GM21576 (cell line): ENCODE results near the gene ANKDD1B.
A peak's percentile ranks its signal among the peaks of the same experiment; 100 is the strongest.
"Not testable (repeated sequence)": the region's sequence is repeated elsewhere in the genome, so short reads cannot be mapped to it uniquely, and the experiment has no call there.

Experiments used
- ATAC-seq: cut with Tn5 transposase; IDR thresholded peaks from one replicate; pipeline ENCODE4 v1.9.1; 2021; ENCODE audit warnings: mild to moderate bottlenecking, moderate library complexity; ENCODE audit not compliant: unreplicated experiment

Gene ANKDD1B

DNA sequence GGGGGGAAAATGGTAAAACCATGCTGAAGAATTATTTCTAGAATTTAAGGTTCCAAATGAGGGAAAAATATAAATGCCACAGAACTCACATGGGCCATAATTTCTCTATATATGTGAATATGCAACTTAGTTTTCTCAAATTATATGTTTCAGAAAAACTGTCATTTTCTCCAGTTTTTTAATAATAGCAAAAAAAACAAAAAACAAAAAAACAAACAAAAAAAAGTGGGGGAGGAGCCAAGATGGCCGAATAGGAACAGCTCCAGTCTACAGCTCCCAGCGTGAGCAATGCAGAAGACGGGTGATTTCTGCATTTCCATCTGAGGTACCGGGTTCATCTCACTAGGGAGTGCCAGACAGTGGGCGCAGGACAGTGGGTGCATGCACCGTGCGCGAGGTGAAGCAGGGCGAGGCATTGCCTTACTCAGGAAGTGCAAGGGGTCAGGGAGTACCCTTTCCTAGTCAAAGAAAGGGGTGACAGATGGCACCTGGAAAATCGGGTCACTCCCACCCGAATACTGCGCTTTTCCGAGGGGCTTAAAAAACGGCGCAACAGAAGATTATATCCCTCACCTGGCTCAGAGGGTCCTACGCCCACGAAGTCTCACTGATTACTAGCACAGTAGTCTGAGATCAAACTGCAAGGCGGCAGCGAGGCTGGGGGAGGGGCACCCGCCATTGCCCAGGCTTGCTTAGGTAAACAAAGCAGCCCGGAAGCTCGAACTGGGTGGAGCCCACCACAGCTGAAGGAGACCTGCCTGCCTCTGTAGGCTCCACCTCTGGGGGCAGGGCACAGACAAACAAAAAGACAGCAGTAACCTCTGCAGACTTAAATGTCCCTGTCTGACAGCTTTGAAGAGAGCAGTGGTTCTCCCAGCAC lies 84.5 kb downstream of the ANKDD1B start:
- not testable (repeated sequence) for ATAC-seq

DNA sequence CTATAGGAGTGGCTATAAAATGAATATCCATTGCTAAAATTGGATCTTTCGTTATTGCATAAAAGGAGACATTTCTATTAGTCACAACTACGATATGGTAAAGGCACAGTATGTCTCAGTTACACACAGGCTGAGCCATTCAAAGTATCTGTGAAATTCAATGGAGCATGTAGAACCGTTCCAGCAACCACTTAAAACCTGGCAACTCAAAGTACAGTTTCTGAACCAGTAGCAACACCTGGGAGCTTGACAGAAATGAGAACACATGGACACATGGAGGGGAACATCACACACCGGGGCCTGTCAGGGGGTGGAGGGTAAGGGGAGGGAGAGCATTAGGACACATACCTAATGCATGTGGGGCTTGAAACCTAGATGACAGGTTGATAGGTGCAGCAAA lies 90.6 kb downstream of the ANKDD1B start:
- no peak for ATAC-seq

DNA sequence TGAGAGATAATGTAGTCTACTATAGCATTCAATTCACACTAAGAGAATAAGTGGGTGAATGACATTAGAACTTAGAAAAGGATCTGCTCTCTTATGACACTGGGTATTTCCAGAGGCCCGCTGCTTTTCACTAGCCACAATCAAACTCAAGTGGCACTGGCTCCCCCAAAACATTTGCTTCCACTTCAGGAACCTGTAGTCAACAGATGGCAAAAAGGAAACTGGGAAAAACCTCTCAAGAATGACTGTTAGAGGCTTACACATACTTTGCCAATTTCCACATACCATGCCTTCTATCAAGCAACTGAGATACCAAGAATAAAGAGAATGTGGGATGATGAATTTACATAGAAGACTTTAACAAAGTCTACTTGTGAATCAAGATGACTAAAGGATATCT lies 94.8 kb downstream of the ANKDD1B start:
- no peak for ATAC-seq

DNA sequence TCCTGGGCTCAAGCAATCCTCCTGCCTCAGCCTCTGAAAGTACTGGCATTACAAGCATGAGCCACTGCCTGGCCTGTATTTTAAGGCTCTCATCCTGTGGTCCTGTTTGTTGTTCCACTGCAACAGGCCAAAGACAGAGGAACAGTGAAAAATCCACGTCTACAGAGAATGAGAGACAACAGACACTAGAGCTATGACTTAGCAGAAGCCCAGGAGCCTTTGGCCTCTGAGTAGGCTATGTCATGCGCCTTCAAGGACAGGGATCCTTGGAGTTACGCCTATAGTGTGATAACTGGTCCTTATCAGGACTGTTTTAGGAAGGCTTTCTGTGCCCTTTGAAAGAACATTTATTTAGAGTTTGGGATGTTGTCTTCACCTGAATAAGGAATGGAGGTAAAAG lies 95.5 kb downstream of the ANKDD1B start:
- ATAC-seq, result no peak

DNA sequence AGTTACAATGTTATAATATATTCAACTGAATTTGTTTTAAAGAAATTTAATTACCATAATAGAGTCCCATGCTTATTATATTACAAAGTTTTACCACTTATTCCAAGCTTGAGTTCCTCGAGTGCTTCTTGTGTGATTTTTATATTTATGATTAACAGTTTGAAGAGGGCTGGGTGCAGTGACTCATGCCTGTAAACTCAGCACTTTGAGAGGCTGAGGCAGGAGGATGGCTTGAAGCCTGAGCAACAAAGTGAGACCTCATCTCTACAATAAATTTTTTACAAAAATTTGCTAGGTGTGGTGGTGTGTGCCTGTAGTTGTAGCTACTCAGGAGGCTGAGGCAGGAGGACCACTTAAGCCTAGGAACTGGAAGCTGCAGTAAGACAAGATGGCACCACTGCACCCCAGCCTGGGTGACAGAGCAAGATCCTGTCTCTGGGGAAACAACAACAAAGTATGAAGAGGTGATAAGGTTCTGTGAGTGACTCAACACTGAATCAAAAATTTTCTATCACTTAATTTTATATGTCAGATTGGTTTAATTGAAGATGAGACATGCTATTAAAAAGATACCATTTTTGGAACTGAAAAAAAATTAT lies 96.8 kb downstream of the ANKDD1B start:
- no peak for ATAC-seq

DNA sequence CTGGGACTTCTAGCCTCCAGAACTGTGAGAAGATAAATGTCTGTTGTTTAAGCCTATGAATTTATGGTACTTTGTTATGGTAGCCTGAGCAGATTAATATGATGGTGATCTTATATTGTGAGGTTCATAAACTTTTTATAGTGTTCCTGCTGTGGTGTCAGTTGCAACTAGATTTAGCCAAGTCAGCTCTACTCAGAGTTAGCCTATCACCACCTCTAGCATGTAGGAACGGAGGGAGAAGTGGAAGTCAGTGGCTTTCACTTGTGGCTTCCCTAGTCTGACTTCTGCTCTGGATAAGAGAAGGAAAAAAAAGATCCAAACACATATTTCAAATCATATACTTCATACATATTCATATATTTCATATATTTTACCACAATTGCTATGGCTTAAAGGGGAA lies 99.4 kb downstream of the ANKDD1B start:
- ATAC-seq, result no peak

DNA sequence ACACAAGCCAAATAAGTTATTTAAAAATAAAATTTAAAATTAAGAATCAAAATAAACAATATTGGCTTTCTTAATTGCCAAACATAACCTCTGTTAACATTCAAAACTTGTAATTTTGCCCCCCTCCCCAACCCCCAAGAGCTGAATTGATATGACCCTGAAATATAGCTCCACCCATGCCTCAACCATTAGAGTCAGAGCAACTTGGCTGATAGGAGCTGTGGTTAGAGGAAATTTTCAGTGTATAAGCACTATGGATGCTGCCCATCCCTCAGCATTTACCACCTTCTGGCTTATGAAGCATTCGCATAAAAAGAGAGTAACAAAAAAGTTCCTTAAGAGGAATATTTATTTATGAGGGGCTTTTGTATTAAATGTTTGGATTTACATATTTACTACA lies 99.9 kb downstream of the ANKDD1B start:
- no peak for ATAC-seq

DNA sequence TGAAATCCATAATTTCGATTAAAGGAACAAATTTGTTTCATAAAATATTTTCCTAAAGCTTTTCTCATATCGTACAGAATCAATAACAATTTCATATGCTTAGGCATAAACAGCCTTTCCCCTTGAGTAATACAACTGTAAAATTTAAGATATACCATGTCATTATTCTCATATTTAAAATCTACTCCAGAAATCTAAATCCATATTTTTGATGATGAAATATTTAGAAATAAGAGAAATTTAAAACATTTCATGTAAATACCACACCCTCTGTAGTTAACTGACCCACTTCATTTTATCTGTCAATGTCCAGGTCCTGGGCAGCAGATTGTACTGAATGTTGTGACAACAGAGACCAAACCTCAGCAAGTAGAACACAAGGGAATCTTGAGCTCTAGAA lies 100.8 kb downstream of the ANKDD1B start:
- ATAC-seq, result no peak

DNA sequence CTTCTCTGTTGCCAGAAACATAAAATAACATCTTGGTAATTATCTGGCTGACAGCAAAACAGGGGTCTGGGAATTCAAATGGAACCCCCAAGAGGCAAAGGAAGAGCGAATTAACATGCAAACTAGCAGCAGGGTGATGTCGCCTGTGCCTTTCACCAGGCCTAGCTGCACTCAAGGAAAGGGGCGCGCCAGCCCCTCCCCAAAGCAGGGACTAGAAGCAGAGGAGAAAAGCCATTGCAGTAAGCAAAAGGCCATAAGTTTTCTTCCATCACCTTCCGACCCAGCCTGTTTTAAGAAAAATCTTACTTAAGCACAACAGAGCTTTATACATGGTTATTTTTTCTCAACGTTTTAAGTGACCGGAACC lies 105.4 kb downstream of the ANKDD1B start:
- ATAC-seq, result no peak

DNA sequence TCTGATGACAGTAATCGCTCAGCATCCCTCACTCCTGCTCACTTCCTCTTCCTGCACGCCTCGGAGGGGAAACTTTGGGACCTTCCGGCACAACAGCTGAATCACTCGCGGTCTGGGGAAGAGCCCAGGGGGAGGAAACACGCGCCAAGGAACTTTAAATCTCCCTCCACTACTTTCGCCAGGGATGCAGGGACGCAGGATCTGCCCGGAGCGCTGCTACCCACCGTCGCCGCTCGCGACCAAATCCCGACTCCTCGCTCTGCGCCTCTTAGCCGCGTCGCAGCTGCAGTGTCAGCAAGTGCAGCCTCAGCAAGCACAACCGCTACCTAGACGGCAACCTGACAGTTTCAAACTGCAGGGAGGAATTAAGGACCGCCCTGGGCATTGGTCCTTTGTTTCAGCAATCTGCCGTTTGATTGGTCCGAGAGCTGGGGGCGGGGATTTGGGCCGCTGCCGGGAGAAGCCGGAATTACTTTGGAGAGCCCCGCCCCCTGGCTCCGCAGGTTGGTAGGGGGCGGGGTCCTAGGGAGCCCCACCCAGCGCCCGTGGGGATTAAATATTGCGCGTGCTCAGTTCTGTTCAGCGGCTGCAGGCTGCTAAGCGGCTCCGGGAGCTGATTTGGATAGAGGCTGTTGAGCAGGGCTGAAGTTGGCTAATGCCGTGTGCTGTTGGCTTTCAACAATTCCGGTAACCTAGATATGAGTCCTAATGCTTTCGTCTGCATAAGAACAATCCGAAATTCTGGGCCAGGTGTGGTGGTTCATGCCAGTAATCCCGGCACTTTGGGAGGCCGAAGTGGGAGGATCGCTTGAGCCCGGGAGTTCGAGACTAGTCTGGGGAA lies 106.0 kb downstream of the ANKDD1B start, which contains the start of gene POC5:
Gene POC5, minus strand, starts transcription at position 356 of the 841 bp plus-strand sequence. CDS start 4,500 bp downstream, outside the sequence.
- ATAC-seq, result peak; percentile 93

DNA sequence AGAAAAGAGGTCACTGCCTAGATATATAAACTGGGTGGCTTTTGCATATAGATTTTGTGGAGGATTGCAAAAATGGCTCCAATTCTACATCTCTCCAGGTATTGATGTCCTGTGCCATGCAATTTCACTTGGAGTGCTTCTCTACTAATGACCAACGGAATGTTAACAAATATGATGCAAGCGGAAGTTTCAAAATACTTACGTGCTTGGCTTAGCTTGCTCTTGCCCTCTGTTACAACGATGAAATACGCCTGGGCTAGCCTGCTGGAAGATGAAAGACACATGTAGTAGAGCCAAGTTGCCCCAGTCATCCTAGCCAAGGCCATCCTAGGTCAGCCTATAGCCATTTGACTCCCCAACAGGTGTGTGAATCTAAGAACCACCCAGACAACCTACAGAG lies 109.6 kb downstream of the ANKDD1B start:
- no peak for ATAC-seq
